HL-60/S4 treated with phorbol 12-myristate 13-acetate at 8.2 ng/mL for 4 days and 3 days (cell line): ENCODE data around the gene SLC22A1.

Experiments used
- in situ Hi-C: fragments of 300-500 bp; cut with MboI; formaldehyde crosslinking; loops from 2 replicates; pipeline ENCODE4 v1.15.0; 2022; ENCODE audit warnings: low sequenced_read_pairs

The SLC22A1 gene

GRCh38 chr6:160135907-160136655 lies 14.5 kb downstream of the SLC22A1 start:
- in situ Hi-C loops, result loop anchor here (25.0 kb wide), 1 partner anchor 401 kb away; no protein-coding TSS in a partner anchor

- in situ Hi-C loops, result loop anchor here (25.0 kb wide), 1 partner anchor 400 kb away; no protein-coding TSS in a partner anchor
Observed at GRCh38 chr6:160137130-160137988, 15.7 kb downstream of the SLC22A1 start.

- in situ Hi-C loops, result loop anchor here (25.0 kb wide), 1 partner anchor 399 kb away; no protein-coding TSS in a partner anchor
Observed at GRCh38 chr6:160137989-160138835, 16.6 kb downstream of the SLC22A1 start.

- in situ Hi-C loops, result loop anchor here (25.0 kb wide), 1 partner anchor 398 kb away; no protein-coding TSS in a partner anchor
Observed at GRCh38 chr6:160138839-160139419, 17.3 kb downstream of the SLC22A1 start.

GRCh38 chr6:160139420-160139851 lies 17.8 kb downstream of the SLC22A1 start:
- in situ Hi-C loops, result loop anchor here (25.0 kb wide), 1 partner anchor 398 kb away; no protein-coding TSS in a partner anchor

GRCh38 chr6:160140493-160140892 lies 18.9 kb downstream of the SLC22A1 start:
- in situ Hi-C loops, result loop anchor here (25.0 kb wide), 1 partner anchor 397 kb away; no protein-coding TSS in a partner anchor

GRCh38 chr6:160141001-160141726 lies 19.5 kb downstream of the SLC22A1 start:
- in situ Hi-C loops, result loop anchor here (25.0 kb wide), 1 partner anchor 396 kb away; no protein-coding TSS in a partner anchor

- in situ Hi-C loops, result loop anchor here (25.0 kb wide), 1 partner anchor 395 kb away; no protein-coding TSS in a partner anchor
Observed at GRCh38 chr6:160142115-160142715, 20.6 kb downstream of the SLC22A1 start.

GRCh38 chr6:160146454-160147145 lies 25.0 kb downstream of the SLC22A1 start:
- in situ Hi-C loops, result loop anchor here (25.0 kb wide), 1 partner anchor 391 kb away; no protein-coding TSS in a partner anchor

- in situ Hi-C loops, result loop anchor here (25.0 kb wide), 1 partner anchor 390 kb away; no protein-coding TSS in a partner anchor
Observed at GRCh38 chr6:160147146-160147536, 25.5 kb downstream of the SLC22A1 start.

- in situ Hi-C loops, result no loop called here
Observed at GRCh38 chr6:160154471-160154870, 32.9 kb downstream of the SLC22A1 start.

GRCh38 chr6:160156842-160157241 lies 35.2 kb downstream of the SLC22A1 start:
- in situ Hi-C loops, result no loop called here

- in situ Hi-C loops, result no loop called here
Observed at GRCh38 chr6:160160450-160160849, 38.8 kb downstream of the SLC22A1 start.

- in situ Hi-C loops, result no loop called here
Observed at GRCh38 chr6:160160929-160161646, 39.5 kb downstream of the SLC22A1 start.

GRCh38 chr6:160161647-160161986 lies 40.0 kb downstream of the SLC22A1 start:
- in situ Hi-C loops, result no loop called here

- in situ Hi-C loops, result no loop called here
Observed at GRCh38 chr6:160162030-160162566, 40.5 kb downstream of the SLC22A1 start.

- in situ Hi-C loops, result no loop called here
Observed at GRCh38 chr6:160163425-160163824, 41.8 kb downstream of the SLC22A1 start.
